HG03095 (cell line): ENCODE data around the gene EXOC1L.

Experiments used
- ATAC-seq: cut with Tn5 transposase; IDR thresholded peaks from one replicate; pipeline ENCODE4 v1.9.1; 2021; ENCODE audit warnings: moderate library complexity; ENCODE audit not compliant: unreplicated experiment

The EXOC1L gene

GRCh38 chr4:55879224-55879623 is 59.6 kb downstream of the EXOC1L start:
- ATAC-seq: no peak

GRCh38 chr4:55880652-55881280 is 61.2 kb downstream of the EXOC1L start:
- ATAC-seq: no peak

GRCh38 chr4:55884093-55884850 is 64.7 kb downstream of the EXOC1L start:
- no peak for ATAC-seq

- ATAC-seq: no peak
These were observed 65.2 kb downstream of the EXOC1L start for GRCh38 chr4:55884851-55885219.
